ENCODE data around the gene GSK3B. TPM values are rescaled to one million over a fixed set of nuclear protein-coding genes. Genes with fewer than 3 reads are reported as not detected.

GSK3B gene
- total RNA-seq, 1 experiment from 2014 or later: 56.5 TPM

DNA sequence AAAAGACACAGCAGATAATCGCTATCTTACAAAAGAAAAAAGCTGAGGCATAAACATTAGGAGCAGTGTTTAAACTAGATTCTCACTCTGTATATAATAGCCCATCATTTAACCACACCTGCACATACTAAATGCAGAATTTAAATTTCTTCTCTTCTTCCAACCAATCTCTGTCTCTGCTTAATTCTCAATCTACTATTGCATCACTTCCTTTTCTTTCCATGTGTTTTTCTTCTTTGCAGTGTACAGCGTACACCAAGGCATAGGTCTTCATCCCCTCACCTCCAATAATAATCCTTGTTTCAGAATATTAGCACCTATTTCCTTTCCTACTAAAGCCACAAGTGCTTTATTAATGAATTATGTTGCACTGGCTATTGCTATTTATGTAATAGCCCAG lies 221.5 kb downstream of the GSK3B start:
- Histone ChIP-seq H3K18ac (ENCODE audit: insufficient read length, low read depth, low read length) (no peak overlapping the region), H2BK20ac (ENCODE audit: low read depth, low read length, poor library complexity, severe bottlenecking) (no peak overlapping the region), H3K4me1 (ENCODE audit: insufficient read depth, low read length) (no peaks in the 10 kb centered on the region), H3K79me1 (ENCODE audit: insufficient read depth, low read depth, low read length, poor library complexity, severe bottlenecking) (no peaks in the 10 kb centered on the region), H3K9ac (ENCODE audit: extremely low read depth, insufficient read length, low read length) (no peak overlapping the region), H3K23ac (ENCODE audit: insufficient read length, low read depth, low read length) (no peak overlapping the region), H3K56ac (ENCODE audit: insufficient read length, low read depth, low read length) (no peak overlapping the region), H4K8ac (replicated peaks; ENCODE audit: insufficient read length, low read depth, low read length) (no peak overlapping the region), H4K20me1 (ENCODE audit: control insufficient read depth, insufficient read depth, insufficient read length) (no peaks in the 10 kb centered on the region), H3T11ph (ENCODE audit: low read length) (no peak overlapping the region), H3K4me2 (ENCODE audit: insufficient read depth, insufficient read length, low read length) (no peak overlapping the region), H2BK12ac (ENCODE audit: insufficient read length, low read depth, low read length) (no peak overlapping the region), H2BK5ac (ENCODE audit: insufficient read length, low read length) (no peak overlapping the region), H3K23me2 (ENCODE audit: insufficient read length, low read depth, low read length, poor library complexity, severe bottlenecking) (no peaks in the 10 kb centered on the region), H2BK120ac (ENCODE audit: low read depth, low read length, poor library complexity, severe bottlenecking) (no peak overlapping the region), H2AFZ (ENCODE audit: low read length) (no peak overlapping the region), H3K9me3 (ENCODE audit: control insufficient read depth, low read depth, low read length) (no peaks in the 10 kb centered on the region), H3K14ac (ENCODE audit: insufficient read depth, low read length) (no peak overlapping the region), H4K91ac (ENCODE audit: insufficient read length, low read depth, low read length) (no peak overlapping the region), H2BK15ac (ENCODE audit: low read depth, low read length) (no peak overlapping the region), H3K79me2 (ENCODE audit: insufficient read depth, low read length) (no peaks in the 10 kb centered on the region), H2AK5ac (ENCODE audit: insufficient read length, low read length) (no peak overlapping the region), H3K4ac (ENCODE audit: low read depth, low read length) (no peak overlapping the region), H3K27me3 (ENCODE audit: insufficient read depth, low read length) (no peaks in the 10 kb centered on the region), H3K27ac (ENCODE audit: insufficient read length, low read depth, low read length) (no peak overlapping the region), H4K5ac (ENCODE audit: insufficient read length, low read depth, low read length) (no peak overlapping the region)
- no peak for DNase-seq
- no peak overlapping the region for H3K4me3 Mint-ChIP-seq
- no peaks in the 10 kb centered on the region for H3K27me3 Mint-ChIP-seq (ENCODE audit: low read depth)
- peaks cover 15 to 18% of the 10 kb centered on the region in 2 experiments for H3K4me1 Mint-ChIP-seq
- TF ChIP-seq, protein P1, sequence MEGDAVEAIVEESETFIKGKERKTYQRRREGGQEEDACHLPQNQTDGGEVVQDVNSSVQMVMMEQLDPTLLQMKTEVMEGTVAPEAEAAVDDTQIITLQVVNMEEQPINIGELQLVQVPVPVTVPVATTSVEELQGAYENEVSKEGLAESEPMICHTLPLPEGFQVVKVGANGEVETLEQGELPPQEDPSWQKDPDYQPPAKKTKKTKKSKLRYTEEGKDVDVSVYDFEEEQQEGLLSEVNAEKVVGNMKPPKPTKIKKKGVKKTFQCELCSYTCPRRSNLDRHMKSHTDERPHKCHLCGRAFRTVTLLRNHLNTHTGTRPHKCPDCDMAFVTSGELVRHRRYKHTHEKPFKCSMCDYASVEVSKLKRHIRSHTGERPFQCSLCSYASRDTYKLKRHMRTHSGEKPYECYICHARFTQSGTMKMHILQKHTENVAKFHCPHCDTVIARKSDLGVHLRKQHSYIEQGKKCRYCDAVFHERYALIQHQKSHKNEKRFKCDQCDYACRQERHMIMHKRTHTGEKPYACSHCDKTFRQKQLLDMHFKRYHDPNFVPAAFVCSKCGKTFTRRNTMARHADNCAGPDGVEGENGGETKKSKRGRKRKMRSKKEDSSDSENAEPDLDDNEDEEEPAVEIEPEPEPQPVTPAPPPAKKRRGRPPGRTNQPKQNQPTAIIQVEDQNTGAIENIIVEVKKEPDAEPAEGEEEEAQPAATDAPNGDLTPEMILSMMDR (conservative IDR thresholded peaks at IDR 0.05): no peak
- no peak overlapping the region; a peak in 1 of 7 replicates for H3K27ac Mint-ChIP-seq
- no CpG with 5 or more reads among the region's 2 CpGs for WGBS (ENCODE audit: extremely low coverage, insufficient read length, low lambda C conversion rate)
- H3K36me3 Mint-ChIP-seq (ENCODE audit: insufficient read depth in 1 of 3, low read depth in 3 of 3): no peaks in the 10 kb centered on the region
- no peaks in the 10 kb centered on the region for H3K9me3 Mint-ChIP-seq
